ENCODE measurements around the gene FILIP1L. TPM values are rescaled to one million over a fixed set of nuclear protein-coding genes. Genes with fewer than 3 reads are reported as not detected.

The FILIP1L gene
- polyA plus RNA-seq, 3 donors: 0.13 to 0.40 (median 0.25) TPM

GRCh38 chr3:99999536-99999935 lies 114.8 kb downstream of the FILIP1L start:
- Histone ChIP-seq H3K27me3 (ENCODE audit: control insufficient read depth in 2 of 2, insufficient read depth in 2 of 2, low read length in 2 of 2) (no peaks in the 10 kb centered on the region), H3K4me3 (replicated peaks in 1 of 3; ENCODE audit: low read depth in 2 of 3, low read length in 3 of 3) (no peak overlapping the region), H3K9me3 (replicated peaks in 1 of 2; ENCODE audit: control insufficient read depth in 1 of 2, insufficient read depth in 1 of 2, low read length in 2 of 2) (peaks cover 8 to 19% of the 10 kb centered on the region in 2 donors), H3K36me3 (replicated peaks in 1 of 2; ENCODE audit: control insufficient read depth in 1 of 2, insufficient read depth in 2 of 2, low read length in 2 of 2) (no peaks in the 10 kb centered on the region), H2AFZ (ENCODE audit: insufficient read depth, low read depth, low read length, poor library complexity, severe bottlenecking) (no peak overlapping the region), H3K4me2 (replicated peaks; ENCODE audit: extremely low read depth, low read length, poor library complexity, severe bottlenecking) (no peak overlapping the region), H3K27ac (ENCODE audit: low read depth in 1 of 2, low read length in 2 of 2) (no peak overlapping the region), H3K9ac (ENCODE audit: insufficient read depth, low read length, poor library complexity, severe bottlenecking) (no peak overlapping the region), H3K79me2 (ENCODE audit: insufficient read depth, low read length) (no peaks in the 10 kb centered on the region), H4K20me1 (ENCODE audit: insufficient read depth, low read length) (no peaks in the 10 kb centered on the region), H3K4me1 (ENCODE audit: control insufficient read depth in 1 of 2, insufficient read depth in 2 of 2, low read length in 2 of 2) (no peaks in the 10 kb centered on the region)
- H3K4me3 Mint-ChIP-seq: no peak overlapping the region
- no peaks in the 10 kb centered on the region for H3K36me3 Mint-ChIP-seq
- no peak for DNase-seq
- peaks cover 16 to 25% (median 19%) of the 10 kb centered on the region in 7 donors for H3K9me3 Mint-ChIP-seq
- TF ChIP-seq CTCF (IDR thresholded peaks at IDR 0.05): no peak
- intact Hi-C loops (cut with micrococcal nuclease): no loop called here
- no peak overlapping the region for H3K27ac Mint-ChIP-seq
- 93% methylated on average over 2 of the region's 2 CpGs for WGBS (ENCODE audit: insufficient coverage)
- no peaks in the 10 kb centered on the region for H3K4me1 Mint-ChIP-seq
- peaks cover 0 to 1% (median 0%) of the 10 kb centered on the region in 3 donors for H3K27me3 Mint-ChIP-seq (ENCODE audit: low read depth in 3 of 3)

- Mint-ChIP-seq H3K4me3 (no peak overlapping the region), H3K9me3 (peaks cover 23 to 30% (median 24%) of the 10 kb centered on the region in 7 donors), H3K4me1 (no peaks in the 10 kb centered on the region), H3K27ac (no peak overlapping the region), H3K36me3 (no peaks in the 10 kb centered on the region), H3K27me3 (ENCODE audit: low read depth in 3 of 3) (peaks cover 0 to 2% (median 0%) of the 10 kb centered on the region in 3 donors)
- Histone ChIP-seq H3K4me3 (replicated peaks in 1 of 3; ENCODE audit: low read depth in 2 of 3, low read length in 3 of 3) (no peak overlapping the region), H3K79me2 (ENCODE audit: insufficient read depth, low read length) (no peaks in the 10 kb centered on the region), H3K9ac (ENCODE audit: insufficient read depth, low read length, poor library complexity, severe bottlenecking) (no peak overlapping the region), H3K4me2 (replicated peaks; ENCODE audit: extremely low read depth, low read length, poor library complexity, severe bottlenecking) (no peak overlapping the region), H3K36me3 (replicated peaks in 1 of 2; ENCODE audit: control insufficient read depth in 1 of 2, insufficient read depth in 2 of 2, low read length in 2 of 2) (no peaks in the 10 kb centered on the region), H2AFZ (ENCODE audit: insufficient read depth, low read depth, low read length, poor library complexity, severe bottlenecking) (no peak overlapping the region), H4K20me1 (ENCODE audit: insufficient read depth, low read length) (no peaks in the 10 kb centered on the region), H3K27me3 (ENCODE audit: control insufficient read depth in 2 of 2, insufficient read depth in 2 of 2, low read length in 2 of 2) (no peaks in the 10 kb centered on the region), H3K4me1 (ENCODE audit: control insufficient read depth in 1 of 2, insufficient read depth in 2 of 2, low read length in 2 of 2) (no peaks in the 10 kb centered on the region), H3K27ac (ENCODE audit: low read depth in 1 of 2, low read length in 2 of 2) (no peak overlapping the region), H3K9me3 (replicated peaks in 1 of 2; ENCODE audit: control insufficient read depth in 1 of 2, insufficient read depth in 1 of 2, low read length in 2 of 2) (peaks cover 13 to 20% of the 10 kb centered on the region in 2 donors)
- WGBS (ENCODE audit: insufficient coverage): no CpG with 5 or more reads among the region's 2 CpGs
- intact Hi-C loops (cut with micrococcal nuclease): no loop called here
- TF ChIP-seq CTCF (IDR thresholded peaks at IDR 0.05): no peak
- no peak for DNase-seq
Measured at GRCh38 chr3:99997293-99997692, 117.0 kb downstream of the FILIP1L start.

Data from CD14-positive monocyte (primary cell).